ENCODE measurements around the gene NME4.
"Not testable (repeated sequence)": the region's sequence is repeated elsewhere in the genome, so short reads cannot be mapped to it uniquely, and the experiment has no call there.

Gene NME4

DNA sequence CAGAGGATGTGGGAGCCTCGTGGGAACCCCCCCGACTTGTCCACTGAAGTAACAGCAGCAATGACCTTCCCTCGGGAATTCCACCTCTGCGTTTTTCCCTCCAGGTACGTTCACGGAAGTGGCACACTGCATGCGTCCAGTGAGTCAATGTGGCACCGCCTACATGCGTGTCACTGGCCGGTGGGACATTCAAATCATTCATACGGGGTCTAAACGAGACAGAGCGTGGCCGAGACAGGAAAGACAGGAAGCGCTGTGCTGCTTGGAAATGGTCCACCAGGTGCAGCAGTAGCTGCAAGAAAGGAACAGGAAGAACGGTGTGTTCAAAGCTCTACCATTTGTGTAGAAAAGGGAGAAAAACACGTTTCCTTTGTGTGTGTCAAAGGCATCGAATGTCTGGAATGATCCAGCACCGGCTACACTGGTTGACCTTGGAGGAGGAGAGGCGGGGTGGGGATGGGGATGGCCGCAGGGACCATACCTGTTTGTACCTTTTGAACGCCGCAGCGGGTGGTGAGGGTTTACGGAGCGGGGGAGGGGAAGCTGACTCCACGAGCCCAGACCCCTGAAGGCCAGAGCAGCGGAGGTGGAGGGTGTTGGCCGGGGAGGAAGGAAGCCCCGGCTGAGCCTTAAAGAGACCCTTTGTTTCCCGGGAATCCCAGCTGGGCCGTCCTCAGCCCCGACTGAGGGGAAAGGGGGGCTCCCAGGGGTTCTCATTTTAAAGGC lies 13.5 kb upstream of the NME4 start:
- DNase-seq (ENCODE audit: low read depth), result peak; percentile 63
- TF ChIP-seq, protein P1, sequence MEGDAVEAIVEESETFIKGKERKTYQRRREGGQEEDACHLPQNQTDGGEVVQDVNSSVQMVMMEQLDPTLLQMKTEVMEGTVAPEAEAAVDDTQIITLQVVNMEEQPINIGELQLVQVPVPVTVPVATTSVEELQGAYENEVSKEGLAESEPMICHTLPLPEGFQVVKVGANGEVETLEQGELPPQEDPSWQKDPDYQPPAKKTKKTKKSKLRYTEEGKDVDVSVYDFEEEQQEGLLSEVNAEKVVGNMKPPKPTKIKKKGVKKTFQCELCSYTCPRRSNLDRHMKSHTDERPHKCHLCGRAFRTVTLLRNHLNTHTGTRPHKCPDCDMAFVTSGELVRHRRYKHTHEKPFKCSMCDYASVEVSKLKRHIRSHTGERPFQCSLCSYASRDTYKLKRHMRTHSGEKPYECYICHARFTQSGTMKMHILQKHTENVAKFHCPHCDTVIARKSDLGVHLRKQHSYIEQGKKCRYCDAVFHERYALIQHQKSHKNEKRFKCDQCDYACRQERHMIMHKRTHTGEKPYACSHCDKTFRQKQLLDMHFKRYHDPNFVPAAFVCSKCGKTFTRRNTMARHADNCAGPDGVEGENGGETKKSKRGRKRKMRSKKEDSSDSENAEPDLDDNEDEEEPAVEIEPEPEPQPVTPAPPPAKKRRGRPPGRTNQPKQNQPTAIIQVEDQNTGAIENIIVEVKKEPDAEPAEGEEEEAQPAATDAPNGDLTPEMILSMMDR (IDR thresholded peaks at IDR 0.05; ENCODE audit: low read depth, low read length, missing control alignments), result no peak
- H3K4me3 ChIP-seq (ENCODE audit: low read depth, low read length), result peak overlapping the region; percentile 76

DNA sequence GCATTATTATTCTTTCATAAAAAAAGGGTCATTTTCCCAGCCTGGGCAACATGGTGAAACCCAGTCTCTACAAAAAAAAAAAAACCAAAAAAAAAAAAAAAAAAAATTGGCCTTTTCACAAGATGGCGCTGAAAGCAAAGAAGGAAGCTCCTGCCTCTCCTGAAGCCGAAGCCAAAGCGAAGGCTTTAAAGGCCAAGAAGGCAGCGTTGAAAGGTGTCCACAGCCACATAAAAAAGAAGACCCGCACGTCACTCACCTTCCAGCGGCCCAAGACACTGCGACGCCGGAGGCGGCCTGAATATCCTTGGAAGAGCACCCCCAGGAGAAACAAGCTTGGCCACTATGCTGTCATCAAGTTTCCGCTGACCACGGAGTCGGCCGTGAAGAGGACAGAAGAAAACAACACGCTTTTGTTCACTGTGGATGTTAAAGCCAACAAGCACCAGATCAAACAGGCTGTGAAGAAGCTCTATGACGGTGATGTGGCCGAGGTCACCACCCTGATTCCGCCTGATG lies 10.3 kb upstream of the NME4 start:
- TF ChIP-seq, protein P1 (IDR thresholded peaks at IDR 0.05; ENCODE audit: low read depth, low read length, missing control alignments), result no peak
- no peak for DNase-seq (ENCODE audit: low read depth)
- H3K4me3 ChIP-seq (ENCODE audit: low read depth, low read length), result no peak overlapping the region

DNA sequence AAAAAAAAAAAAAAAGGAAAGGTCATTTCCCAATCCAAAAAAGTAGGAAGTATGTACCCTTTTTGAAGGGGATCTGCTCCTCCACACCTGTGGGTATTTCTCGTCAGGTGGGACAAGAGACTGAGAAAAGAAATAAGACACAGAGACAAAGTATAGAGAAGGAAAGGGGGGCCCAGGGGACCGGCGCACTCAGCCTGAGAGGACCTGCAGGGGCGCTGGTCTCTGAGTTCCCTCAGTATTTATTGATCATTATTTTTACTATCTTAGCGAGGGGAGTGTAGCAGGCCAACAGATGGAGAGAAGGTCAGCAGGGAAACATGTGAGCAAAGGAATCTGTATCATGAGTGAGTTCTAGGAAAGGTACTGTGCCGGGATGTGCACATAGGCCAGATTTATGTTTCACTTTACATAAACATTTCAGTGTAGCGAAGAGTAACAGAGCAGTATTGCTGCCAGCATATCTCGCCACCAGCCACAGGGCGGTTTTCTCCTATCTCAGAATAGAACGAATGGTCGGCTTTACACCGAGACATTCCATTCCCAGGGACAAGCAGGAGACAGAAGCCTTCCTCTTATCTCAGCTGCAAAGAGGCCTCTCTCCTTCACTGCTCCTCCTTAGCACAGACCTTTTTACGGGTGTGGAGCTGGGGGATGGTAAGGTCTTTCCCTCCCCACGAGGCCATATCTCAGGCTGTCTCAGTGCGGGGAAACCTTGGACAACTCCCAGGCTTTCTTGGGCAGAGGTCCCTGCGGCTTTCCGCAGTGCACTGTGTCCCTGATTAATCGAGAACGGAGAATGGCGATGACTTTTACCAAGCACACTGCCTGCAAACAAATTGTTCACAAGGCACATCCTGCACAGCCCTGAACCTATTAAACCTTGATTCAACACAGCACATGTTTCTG lies 9.0 kb upstream of the NME4 start:
- not testable (repeated sequence) for DNase-seq (ENCODE audit: low read depth)

DNA sequence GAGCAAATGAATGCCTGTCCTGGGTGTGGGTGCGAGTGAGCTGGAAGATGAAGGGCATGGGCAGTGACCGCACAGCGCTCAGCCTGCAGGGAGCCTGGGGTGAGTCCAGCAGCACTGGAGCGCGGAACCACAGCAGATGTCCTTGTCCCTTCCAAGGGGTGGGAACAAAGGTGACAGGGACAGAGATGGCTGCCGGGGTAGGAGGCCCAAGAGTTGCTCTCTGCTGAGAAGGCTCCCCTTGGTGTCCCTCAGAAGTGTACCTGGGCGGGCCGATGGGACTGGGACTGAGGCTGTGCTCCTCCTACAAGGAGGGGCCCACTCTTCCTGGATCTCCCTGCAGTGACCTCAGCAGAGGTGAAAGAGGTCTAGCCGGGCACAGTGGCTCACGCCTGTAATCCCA lies 7.6 kb upstream of the NME4 start:
- TF ChIP-seq, protein P1 (IDR thresholded peaks at IDR 0.05; ENCODE audit: low read depth, low read length, missing control alignments), result no peak
- DNase-seq (ENCODE audit: low read depth), result no peak
- H3K4me3 ChIP-seq (ENCODE audit: low read depth, low read length), result no peak overlapping the region

More for the DNA sequence above, 9.0 kb upstream of the NME4 start:
- not testable (repeated sequence) for H3K4me3 ChIP-seq (ENCODE audit: low read depth, low read length)

DNA sequence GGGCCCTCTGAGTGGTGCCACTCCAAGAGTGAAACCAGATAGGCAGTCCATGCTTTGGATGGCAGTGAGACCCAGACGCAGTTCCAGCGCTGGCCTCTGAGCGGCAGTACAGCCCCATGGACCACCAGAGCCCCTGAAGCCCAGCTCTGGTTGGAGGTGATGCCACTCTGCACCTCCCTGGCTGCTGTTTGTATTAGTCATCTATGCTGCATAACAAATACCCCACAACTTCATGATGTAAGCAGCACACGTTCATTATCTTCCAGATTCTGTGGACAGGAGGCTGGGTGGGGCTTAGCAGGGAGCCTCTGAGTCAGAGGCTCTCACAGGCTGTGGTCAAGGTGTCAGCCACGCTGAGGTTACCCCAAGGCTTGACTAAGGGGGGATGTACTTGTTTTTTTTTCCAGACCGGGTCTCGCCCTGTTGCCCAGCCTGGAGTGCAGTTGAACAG lies 5.1 kb upstream of the NME4 start:
- TF ChIP-seq, protein P1 (IDR thresholded peaks at IDR 0.05; ENCODE audit: low read depth, low read length, missing control alignments), result peak; percentile 97
- no peak overlapping the region for H3K4me3 ChIP-seq (ENCODE audit: low read depth, low read length)
- peak; percentile 29 for DNase-seq (ENCODE audit: low read depth)

DNA sequence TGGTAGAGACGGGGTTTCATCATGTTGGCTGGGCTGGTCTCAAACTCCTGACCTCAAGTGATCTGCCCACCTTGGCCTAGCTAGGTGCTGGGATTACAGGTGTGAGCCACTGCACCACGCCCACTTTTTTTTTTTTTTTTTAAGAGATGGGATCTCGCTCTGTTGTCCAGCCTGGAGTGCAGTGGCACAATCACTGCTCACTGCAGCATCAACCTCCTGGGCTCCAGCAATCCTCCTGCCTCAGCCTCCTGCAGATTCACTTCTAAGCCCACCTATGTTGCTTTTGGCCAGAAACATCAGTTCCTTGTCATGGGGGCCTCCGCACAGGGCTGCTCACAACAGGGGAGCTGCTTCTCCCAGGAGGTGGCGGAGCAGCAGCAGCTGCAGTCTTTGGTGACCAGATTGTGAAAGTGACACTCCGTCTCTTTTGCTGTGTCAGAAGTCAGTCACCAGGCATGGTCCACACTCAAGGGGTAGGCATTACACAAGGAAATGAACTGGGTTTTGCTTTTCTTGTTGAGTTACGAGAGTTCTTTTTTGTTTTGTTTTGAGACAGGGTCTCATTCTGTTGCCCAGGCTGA lies 4.5 kb upstream of the NME4 start:
- TF ChIP-seq, protein P1 (IDR thresholded peaks at IDR 0.05; ENCODE audit: low read depth, low read length, missing control alignments), result no peak
- H3K4me3 ChIP-seq (ENCODE audit: low read depth, low read length), result no peak overlapping the region
- DNase-seq (ENCODE audit: low read depth), result no peak

DNA sequence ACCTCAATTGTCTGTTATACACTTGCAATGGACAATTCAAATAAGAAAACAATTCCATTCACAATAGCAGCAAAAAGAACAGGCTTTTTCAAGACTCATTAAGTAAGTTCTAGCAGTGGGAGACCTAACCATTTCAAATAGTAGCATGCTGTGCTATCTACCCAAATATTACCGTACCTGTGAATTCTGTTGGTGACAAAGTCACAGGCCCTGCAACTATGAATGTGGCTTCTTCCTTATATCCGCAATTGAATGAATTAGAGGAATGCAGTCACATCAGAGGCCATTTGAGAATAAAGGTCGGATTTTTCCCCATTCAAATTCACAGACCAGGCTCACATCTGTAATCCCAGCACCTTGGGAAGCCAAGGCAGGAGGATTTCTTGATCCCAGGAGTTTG lies 800 bp upstream of the NME4 start:
- peak overlapping the region; percentile 56; the same call in 1 of the 2 replicates for H3K4me3 ChIP-seq (ENCODE audit: low read depth, low read length)
- TF ChIP-seq, protein P1 (IDR thresholded peaks at IDR 0.05; ENCODE audit: low read depth, low read length, missing control alignments), result no peak
- no peak for DNase-seq (ENCODE audit: low read depth)

Data from GM12864 (cell line).